ENCODE data around the gene CLIP2.

The CLIP2 gene

DNA sequence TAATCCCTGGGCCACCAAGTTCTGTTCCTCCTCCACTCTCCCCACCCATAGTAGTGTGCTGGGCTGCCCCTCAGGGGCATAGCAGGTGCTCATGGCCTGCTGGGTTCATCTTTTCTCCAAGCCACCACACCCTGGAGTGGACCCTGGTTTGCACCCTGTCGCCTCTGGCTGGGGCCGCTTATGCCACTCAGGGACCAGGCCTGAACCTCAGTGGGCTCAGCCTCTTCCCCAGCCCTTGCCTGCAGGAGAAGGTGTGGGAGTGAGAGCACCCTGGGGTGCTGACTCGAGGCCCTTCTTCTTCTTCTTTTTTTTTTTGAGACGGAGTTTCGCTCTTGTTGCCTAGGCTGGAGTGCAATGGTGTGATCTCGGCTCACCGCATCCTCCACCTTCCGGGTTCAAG lies 10.2 kb downstream of the CLIP2 start:
- no peak overlapping the region for H3K4me3 ChIP-seq (ENCODE audit: low read depth, low read length)
- TF ChIP-seq, protein P1, sequence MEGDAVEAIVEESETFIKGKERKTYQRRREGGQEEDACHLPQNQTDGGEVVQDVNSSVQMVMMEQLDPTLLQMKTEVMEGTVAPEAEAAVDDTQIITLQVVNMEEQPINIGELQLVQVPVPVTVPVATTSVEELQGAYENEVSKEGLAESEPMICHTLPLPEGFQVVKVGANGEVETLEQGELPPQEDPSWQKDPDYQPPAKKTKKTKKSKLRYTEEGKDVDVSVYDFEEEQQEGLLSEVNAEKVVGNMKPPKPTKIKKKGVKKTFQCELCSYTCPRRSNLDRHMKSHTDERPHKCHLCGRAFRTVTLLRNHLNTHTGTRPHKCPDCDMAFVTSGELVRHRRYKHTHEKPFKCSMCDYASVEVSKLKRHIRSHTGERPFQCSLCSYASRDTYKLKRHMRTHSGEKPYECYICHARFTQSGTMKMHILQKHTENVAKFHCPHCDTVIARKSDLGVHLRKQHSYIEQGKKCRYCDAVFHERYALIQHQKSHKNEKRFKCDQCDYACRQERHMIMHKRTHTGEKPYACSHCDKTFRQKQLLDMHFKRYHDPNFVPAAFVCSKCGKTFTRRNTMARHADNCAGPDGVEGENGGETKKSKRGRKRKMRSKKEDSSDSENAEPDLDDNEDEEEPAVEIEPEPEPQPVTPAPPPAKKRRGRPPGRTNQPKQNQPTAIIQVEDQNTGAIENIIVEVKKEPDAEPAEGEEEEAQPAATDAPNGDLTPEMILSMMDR (IDR thresholded peaks at IDR 0.05; ENCODE audit: borderline replicate concordance, insufficient read depth, low read depth, low read length), result no peak

DNA sequence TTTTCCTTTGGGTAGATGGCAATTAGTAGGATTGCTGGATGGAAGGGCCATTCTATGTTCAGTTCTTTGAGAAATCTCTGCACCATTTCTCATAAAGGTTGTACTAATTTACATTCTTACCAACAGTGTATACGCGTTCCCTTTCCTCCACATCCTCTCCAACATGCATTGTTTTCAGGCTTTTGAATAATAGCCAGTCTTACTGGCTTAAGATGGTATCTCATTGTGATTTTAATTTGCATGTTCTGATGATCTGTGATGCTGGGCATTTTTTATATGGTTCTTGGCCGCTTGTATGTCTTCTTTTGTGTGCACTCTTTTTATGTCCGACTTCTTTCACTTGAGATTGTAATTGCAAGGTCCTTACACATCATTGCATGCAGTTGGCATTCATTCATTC lies 11.7 kb downstream of the CLIP2 start:
- no peak overlapping the region for H3K4me3 ChIP-seq (ENCODE audit: low read depth, low read length)
- TF ChIP-seq, protein P1 (IDR thresholded peaks at IDR 0.05; ENCODE audit: borderline replicate concordance, insufficient read depth, low read depth, low read length), result no peak

DNA sequence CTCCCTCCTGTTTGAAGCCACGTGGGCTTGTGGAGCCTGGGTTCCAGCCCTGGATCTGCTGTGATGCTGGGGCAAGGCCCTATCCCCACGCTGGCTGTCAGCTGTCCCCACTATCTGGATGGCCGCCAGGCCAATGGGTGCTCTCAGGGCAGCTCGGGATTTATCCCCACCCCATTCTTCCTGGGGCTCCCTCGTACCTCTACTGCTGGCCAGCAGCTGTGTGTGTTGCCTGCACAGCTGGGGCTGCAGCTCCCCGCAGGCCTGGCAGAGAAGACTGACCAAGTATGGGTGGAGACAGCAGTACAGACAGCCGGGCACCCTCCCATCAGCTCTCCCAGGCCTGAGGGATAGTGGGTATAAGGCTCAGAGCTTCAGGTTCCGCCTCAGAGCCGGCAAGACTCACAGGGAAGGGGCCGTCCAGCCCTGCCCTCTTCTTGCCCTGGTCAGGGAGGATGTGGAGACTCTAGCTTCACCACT lies 13.6 kb downstream of the CLIP2 start:
- no peak overlapping the region for H3K4me3 ChIP-seq (ENCODE audit: low read depth, low read length)
- TF ChIP-seq, protein P1 (IDR thresholded peaks at IDR 0.05; ENCODE audit: borderline replicate concordance, insufficient read depth, low read depth, low read length), result no peak

DNA sequence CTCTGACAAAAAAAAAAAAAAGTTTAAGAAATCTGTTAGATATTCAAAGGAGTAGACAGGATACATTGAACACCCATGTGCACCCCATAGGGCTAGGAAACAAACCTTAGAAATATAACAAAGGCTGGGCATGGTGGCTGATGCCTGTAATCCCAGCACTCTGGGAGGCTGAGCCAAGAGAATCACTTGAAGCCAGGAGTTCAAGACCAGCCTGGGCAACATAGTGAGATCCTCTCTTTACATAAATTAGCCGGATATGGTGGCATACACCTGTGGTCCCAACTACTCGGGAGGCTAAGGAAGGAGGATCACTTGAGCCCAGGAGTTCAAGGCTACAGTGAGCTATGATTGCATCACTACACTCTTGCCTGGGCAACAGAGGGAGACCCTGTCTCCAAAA lies 15.3 kb downstream of the CLIP2 start:
- TF ChIP-seq, protein P1 (IDR thresholded peaks at IDR 0.05; ENCODE audit: borderline replicate concordance, insufficient read depth, low read depth, low read length), result no peak
- H3K4me3 ChIP-seq (ENCODE audit: low read depth, low read length), result no peak overlapping the region

DNA sequence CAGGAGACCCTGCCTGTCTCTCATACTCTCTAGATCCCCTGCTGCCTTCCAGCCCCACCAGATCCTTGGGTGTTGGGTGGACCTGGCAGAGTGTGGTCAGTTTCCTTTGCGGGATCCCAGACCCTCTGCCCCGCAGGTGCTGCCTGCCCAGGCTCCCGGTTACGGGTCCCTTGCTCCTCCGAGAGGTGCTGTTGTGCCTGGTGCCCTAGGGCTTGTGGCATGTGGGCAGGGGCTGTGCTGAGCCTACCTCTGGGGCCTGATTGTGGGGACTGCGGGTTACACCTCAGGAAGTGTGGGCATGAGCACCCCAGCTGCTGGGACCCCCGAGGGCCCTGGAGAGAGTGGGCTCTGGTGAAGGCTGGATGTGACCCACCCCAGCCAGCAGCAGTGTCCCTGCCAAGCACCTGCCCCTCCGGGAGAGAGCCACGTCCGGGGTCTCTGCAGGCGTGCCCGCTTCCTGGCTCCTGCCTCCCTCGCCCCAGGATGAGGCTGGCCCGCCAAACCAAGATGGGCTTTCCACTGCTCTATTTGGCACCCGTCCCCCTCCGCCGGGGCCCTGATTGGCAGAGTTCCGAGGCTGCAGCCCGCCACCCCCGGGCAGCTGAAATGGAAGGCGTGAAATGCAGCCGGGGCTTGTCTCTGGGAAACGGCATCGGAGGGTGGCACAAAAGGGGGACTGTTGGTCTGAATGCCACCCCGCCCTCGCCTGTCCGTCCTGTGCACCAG lies 17.0 kb downstream of the CLIP2 start:
- TF ChIP-seq, protein P1 (IDR thresholded peaks at IDR 0.05; ENCODE audit: borderline replicate concordance, insufficient read depth, low read depth, low read length), result no peak
- H3K4me3 ChIP-seq (ENCODE audit: low read depth, low read length), result peak overlapping the region; percentile 19

DNA sequence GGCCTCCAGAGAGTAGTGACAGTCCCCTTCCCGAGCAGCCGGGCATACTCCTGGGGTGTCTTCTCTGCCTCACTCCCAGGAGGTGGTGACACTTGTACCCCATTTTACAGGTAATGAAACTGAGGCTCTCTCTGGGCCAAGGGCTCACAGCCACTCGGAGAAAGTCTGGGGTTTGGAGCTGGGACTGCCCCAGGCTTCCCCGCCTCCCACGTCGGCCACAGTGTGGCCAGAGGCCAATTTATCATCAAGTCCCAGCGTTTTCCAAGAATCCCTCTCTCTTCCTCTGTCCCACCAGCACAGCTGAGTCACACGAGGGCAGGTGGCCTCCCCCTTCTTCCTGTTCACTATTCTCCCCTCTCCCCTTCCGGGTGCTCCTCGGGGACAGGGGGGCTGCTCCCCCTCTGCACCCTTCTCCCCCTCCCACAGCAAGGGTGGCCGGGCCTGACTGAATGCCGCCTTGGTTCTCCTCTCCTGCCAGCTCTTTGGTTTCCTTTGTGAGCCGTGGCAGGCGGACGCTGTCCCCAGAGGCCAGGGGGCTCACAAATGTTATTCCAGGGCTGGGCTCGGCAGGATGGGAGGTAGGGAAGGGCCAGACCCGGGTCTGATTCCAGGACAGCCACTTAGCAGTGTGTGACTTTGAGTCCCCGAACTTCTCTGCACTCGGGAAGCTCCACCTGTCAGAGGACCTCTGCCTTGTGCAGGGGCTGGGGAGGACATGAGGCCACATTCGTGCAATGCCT lies 17.7 kb downstream of the CLIP2 start:
- H3K4me3 ChIP-seq (ENCODE audit: low read depth, low read length), result peak overlapping the region; percentile 19
- TF ChIP-seq, protein P1 (IDR thresholded peaks at IDR 0.05; ENCODE audit: borderline replicate concordance, insufficient read depth, low read depth, low read length), result no peak
